Raji (cell line): Measurements from ENCODE around the gene GRIA4.

Source experiments
- POLR2A ChIP-seq: IDR thresholded peaks from 2 replicates; pipeline ENCODE4 v1.6.1; 2011; ENCODE audit warnings: low read depth, low read length, control low read depth; ENCODE audit not compliant: insufficient read depth

GRIA4 gene

GRCh38 chr11:105613183-105613582 is 3.3 kb downstream of the GRIA4 start:
- no peak for TF ChIP-seq POLR2A

GRCh38 chr11:105618343-105618955 is 8.6 kb downstream of the GRIA4 start:
- no peak for TF ChIP-seq POLR2A

GRCh38 chr11:105619556-105619955 is 9.7 kb downstream of the GRIA4 start:
- no peak for TF ChIP-seq POLR2A

GRCh38 chr11:105622016-105622415 is 12.1 kb downstream of the GRIA4 start:
- no peak for TF ChIP-seq POLR2A

GRCh38 chr11:105632316-105632715 is 22.4 kb downstream of the GRIA4 start:
- no peak for TF ChIP-seq POLR2A

GRCh38 chr11:105635466-105635865 is 25.6 kb downstream of the GRIA4 start:
- no peak for TF ChIP-seq POLR2A

- no peak for TF ChIP-seq POLR2A
Observed at GRCh38 chr11:105636496-105636895, 26.6 kb downstream of the GRIA4 start.

- TF ChIP-seq POLR2A: no peak
Observed at GRCh38 chr11:105639527-105639926, 29.7 kb downstream of the GRIA4 start.

GRCh38 chr11:105641433-105641832 is 31.6 kb downstream of the GRIA4 start:
- TF ChIP-seq POLR2A: no peak

GRCh38 chr11:105642870-105643269 is 33.0 kb downstream of the GRIA4 start:
- TF ChIP-seq POLR2A: no peak

GRCh38 chr11:105644839-105645573 is 35.1 kb downstream of the GRIA4 start:
- TF ChIP-seq POLR2A: no peak

- TF ChIP-seq POLR2A: no peak
Observed at GRCh38 chr11:105647780-105648179, 37.9 kb downstream of the GRIA4 start.

GRCh38 chr11:105648762-105649161 is 38.9 kb downstream of the GRIA4 start:
- no peak for TF ChIP-seq POLR2A

- TF ChIP-seq POLR2A: no peak
Observed at GRCh38 chr11:105665281-105665680, 55.4 kb downstream of the GRIA4 start.

- no peak for TF ChIP-seq POLR2A
Observed at GRCh38 chr11:105667441-105667840, 57.6 kb downstream of the GRIA4 start.

- TF ChIP-seq POLR2A: no peak
Observed at GRCh38 chr11:105670811-105671210, 60.9 kb downstream of the GRIA4 start.

- no peak for TF ChIP-seq POLR2A
Observed at GRCh38 chr11:105673089-105673488, 63.2 kb downstream of the GRIA4 start.
